GM10266 (cell line): ENCODE data around the gene VTI1A.

Experiments used
- DNase-seq: peaks from one replicate; pipeline ENCODE4 v3.0.0; 2012; ENCODE audit errors: extremely low spot score
- TF ChIP-seq, protein P1 (sequence below): IDR thresholded peaks from 2 replicates; pipeline ENCODE4 v1.5.1; 2012; ENCODE audit warnings: mild to moderate bottlenecking, low read depth; ENCODE audit not compliant: control insufficient read depth, insufficient read depth; ENCODE audit errors: missing control alignments

The VTI1A gene

DNA sequence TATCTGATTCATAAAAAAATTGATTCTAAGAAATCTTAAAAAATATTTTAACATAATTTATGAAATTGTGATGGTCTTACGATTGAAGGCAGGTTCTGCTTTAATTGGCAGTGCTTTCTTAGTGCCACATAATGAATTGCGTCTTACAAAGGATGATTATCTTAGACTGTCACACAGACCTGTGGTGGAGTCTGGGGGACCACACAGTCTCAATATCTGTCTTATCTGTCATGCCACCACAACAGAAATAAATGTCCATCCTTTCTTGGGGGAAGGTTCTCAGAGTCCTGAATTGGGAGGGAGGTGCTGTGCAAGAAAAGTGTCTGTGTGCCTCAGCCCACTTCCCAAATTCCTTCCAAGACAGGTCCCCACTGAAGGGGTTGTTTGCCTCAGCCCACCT lies 34.3 kb upstream of the VTI1A start:
- TF ChIP-seq, protein P1, sequence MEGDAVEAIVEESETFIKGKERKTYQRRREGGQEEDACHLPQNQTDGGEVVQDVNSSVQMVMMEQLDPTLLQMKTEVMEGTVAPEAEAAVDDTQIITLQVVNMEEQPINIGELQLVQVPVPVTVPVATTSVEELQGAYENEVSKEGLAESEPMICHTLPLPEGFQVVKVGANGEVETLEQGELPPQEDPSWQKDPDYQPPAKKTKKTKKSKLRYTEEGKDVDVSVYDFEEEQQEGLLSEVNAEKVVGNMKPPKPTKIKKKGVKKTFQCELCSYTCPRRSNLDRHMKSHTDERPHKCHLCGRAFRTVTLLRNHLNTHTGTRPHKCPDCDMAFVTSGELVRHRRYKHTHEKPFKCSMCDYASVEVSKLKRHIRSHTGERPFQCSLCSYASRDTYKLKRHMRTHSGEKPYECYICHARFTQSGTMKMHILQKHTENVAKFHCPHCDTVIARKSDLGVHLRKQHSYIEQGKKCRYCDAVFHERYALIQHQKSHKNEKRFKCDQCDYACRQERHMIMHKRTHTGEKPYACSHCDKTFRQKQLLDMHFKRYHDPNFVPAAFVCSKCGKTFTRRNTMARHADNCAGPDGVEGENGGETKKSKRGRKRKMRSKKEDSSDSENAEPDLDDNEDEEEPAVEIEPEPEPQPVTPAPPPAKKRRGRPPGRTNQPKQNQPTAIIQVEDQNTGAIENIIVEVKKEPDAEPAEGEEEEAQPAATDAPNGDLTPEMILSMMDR: no peak
- DNase-seq: no peak

GRCh38 chr10:112421731-112422130 lies 25.3 kb upstream of the VTI1A start:
- TF ChIP-seq, protein P1: no peak

DNA sequence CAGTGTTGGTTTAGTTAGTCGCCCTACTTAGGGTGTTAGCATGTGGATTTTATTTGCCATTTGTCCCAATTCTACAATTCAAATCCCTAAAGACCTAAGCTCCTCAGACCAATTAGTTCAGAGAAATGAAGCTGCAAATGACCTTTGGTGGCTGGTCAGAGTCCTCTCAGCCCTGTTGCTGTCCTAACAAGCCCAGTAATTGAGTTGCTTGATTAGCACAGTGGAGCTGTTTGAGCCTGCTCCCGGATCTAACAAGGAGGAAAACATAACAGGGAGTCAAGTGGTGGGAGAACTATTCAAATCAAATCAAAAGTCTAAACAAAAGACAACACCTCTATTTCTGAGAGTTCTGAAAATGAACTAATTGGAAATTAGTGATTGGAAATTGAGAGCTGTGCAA lies 22.4 kb upstream of the VTI1A start:
- DNase-seq: no peak
- TF ChIP-seq, protein P1: no peak

More at GRCh38 chr10:112421731-112422130, 25.3 kb upstream of the VTI1A start:
- no peak for DNase-seq

- TF ChIP-seq, protein P1: no peak
- no peak for DNase-seq
Measured at GRCh38 chr10:112426111-112426510, 20.9 kb upstream of the VTI1A start.

GRCh38 chr10:112429147-112429546 lies 17.9 kb upstream of the VTI1A start:
- no peak for DNase-seq

DNA sequence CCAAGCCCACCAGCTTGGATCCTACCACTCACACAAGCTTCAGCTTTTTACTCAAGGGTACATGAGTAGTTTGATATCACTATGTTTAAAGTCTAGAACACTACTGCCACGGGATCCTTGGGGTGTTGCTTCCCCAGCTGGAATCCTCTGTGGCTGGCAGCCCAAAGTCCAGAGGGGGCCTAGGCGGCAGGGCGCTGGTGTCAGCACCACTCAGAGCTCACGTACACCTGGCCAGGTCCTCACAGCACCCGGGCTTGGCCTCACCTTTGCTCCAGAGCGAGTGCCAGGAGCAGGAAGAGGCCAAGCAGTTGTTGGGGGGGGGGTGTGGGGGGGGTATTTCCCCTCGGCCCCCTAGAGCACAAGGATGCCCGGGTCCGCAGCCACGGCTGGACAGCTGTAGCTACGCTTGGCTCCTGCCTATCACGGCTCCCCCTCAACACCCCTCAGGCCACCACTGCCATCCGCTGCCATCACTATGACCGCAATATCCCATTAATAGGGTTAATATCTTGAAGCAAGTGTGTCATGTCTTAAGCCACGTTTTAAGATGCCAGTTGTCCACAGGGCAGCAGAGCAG lies 17.3 kb upstream of the VTI1A start:
- TF ChIP-seq, protein P1: no peak
- no peak for DNase-seq

More at GRCh38 chr10:112429147-112429546, 17.9 kb upstream of the VTI1A start:
- TF ChIP-seq, protein P1: no peak

- TF ChIP-seq, protein P1: no peak
Measured at GRCh38 chr10:112433136-112433535, 13.9 kb upstream of the VTI1A start.

More at GRCh38 chr10:112433136-112433535, 13.9 kb upstream of the VTI1A start:
- DNase-seq: no peak
